Esophagus squamous epithelium (tissue), 4 donors: Measurements from ENCODE around the gene PPP2R5C.

Experiments
- POLR2A ChIP-seq, 4 donors: fragments of 450-650 bp; IDR thresholded peaks; one replicate each; pipeline ENCODE4 v1.6.1; 2017; ENCODE audit warnings: antibody characterized with exemption in 4 of 4, mild to moderate bottlenecking in 4 of 4, moderate library complexity in 3 of 4
- TF ChIP-seq, protein P1 (sequence below), 6 experiments: fragments of 450-650 bp in 4 of 6; fragments of 200-600 bp in 2 of 6; sonication (generic) in 2 of 6; IDR thresholded peaks; one replicate each; pipeline ENCODE4 v1.5.1; 2016 to 2019; ENCODE audit warnings: antibody characterized with exemption in 6 of 6, mild to moderate bottlenecking in 4 of 6, moderate library complexity in 4 of 6

GRCh38 chr14:101849640-101850039 lies 88.1 kb downstream of the PPP2R5C start:
- no peak for TF ChIP-seq POLR2A (IDR thresholded peaks at IDR 0.05)
- TF ChIP-seq, protein P1, sequence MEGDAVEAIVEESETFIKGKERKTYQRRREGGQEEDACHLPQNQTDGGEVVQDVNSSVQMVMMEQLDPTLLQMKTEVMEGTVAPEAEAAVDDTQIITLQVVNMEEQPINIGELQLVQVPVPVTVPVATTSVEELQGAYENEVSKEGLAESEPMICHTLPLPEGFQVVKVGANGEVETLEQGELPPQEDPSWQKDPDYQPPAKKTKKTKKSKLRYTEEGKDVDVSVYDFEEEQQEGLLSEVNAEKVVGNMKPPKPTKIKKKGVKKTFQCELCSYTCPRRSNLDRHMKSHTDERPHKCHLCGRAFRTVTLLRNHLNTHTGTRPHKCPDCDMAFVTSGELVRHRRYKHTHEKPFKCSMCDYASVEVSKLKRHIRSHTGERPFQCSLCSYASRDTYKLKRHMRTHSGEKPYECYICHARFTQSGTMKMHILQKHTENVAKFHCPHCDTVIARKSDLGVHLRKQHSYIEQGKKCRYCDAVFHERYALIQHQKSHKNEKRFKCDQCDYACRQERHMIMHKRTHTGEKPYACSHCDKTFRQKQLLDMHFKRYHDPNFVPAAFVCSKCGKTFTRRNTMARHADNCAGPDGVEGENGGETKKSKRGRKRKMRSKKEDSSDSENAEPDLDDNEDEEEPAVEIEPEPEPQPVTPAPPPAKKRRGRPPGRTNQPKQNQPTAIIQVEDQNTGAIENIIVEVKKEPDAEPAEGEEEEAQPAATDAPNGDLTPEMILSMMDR (IDR thresholded peaks at IDR 0.05): no peak
